Panc1 (cell line): ENCODE data around the gene IQUB. TPM values are rescaled to one million over a fixed set of nuclear protein-coding genes. Genes with fewer than 3 reads are reported as not detected.
A peak's percentile ranks its signal among the peaks of the same experiment; 100 is the strongest.

Experiments
- ATAC-seq: fragments of 200-7000 bp; cut with Tn5 transposase; 2 replicates; pipeline ENCODE4 v1.9.1; 2020; ENCODE audit warnings: mild to moderate bottlenecking, moderate library complexity
- BruUV-seq: library from RNA; stranded (reverse); fragments of 400-500 nt; replicated peaks from 2 replicates; lab custom pipeline; 2021; lab: Mats Ljungman, UMichigan
- CTCF ChIA-PET: fragments of 300-600 bp; sonication (Branson Sonifier 250); formaldehyde crosslinking; loops from one replicate; lab custom pipeline; 2022; ENCODE audit warnings: antibody characterized with exemption; lab: Charles Lee
- POLR2A ChIA-PET: fragments of 300-600 bp; sonication (Branson Sonifier 250); formaldehyde crosslinking; loops from one replicate; lab custom pipeline; 2022; ENCODE audit warnings: antibody characterized with exemption; lab: Charles Lee
- DNase-seq: peaks from one replicate; pipeline ENCODE4 v3.0.0-alpha.2; 2010; ENCODE audit warnings: low read depth, low spot score
- H3K27ac ChIP-seq: 2 replicates; pipeline ENCODE4 v1.5.1; 2011; ENCODE audit warnings: mild to moderate bottlenecking, low read length, inconsistent platforms
- H3K27me3 ChIP-seq: fragments of 200-500 bp; sonication (Bioruptor generic); 2 replicates; pipeline ENCODE4 v1.6.0; 2014; ENCODE audit warnings: low read length, inconsistent platforms; ENCODE audit not compliant: control insufficient read depth, insufficient read depth
- H3K36me3 ChIP-seq: fragments of 200-500 bp; sonication (Bioruptor generic); 2 replicates; pipeline ENCODE4 v1.5.1; 2014; ENCODE audit warnings: inconsistent platforms, mild to moderate bottlenecking, low read length, moderate library complexity; ENCODE audit not compliant: control insufficient read depth, insufficient read depth
- H3K4me1 ChIP-seq: 2 replicates; pipeline ENCODE4 v1.5.1; 2011; ENCODE audit warnings: inconsistent platforms, mild to moderate bottlenecking, low read length, moderate library complexity; ENCODE audit not compliant: control insufficient read depth, insufficient read depth
- H3K4me3 ChIP-seq, 2 experiments: 2 replicates each; pipeline ENCODE4 v1.5.1; 2011 to 2012; ENCODE audit warnings: low read depth in 2 of 2, low read length in 2 of 2, mild to moderate bottlenecking in 2 of 2, inconsistent platforms in 1 of 2, moderate library complexity in 1 of 2
- H3K9me3 ChIP-seq: fragments of 200-500 bp; sonication (Bioruptor generic); 2 replicates; pipeline ENCODE4 v1.5.1; 2014; ENCODE audit warnings: low read depth, mild to moderate bottlenecking, inconsistent platforms, low read length, moderate library complexity; ENCODE audit not compliant: control insufficient read depth, insufficient read depth
- CTCF ChIP-seq: fragments of 450-650 bp; IDR thresholded peaks from 2 replicates; pipeline ENCODE4 v1.5.1; 2017; ENCODE audit warnings: mild to moderate bottlenecking
- POLR2AphosphoS5 ChIP-seq: IDR thresholded peaks from 2 replicates; pipeline ENCODE4 v1.6.1; 2012; ENCODE audit warnings: mild to moderate bottlenecking, low read depth, low read length, moderate library complexity
- REST ChIP-seq, 2 experiments: IDR thresholded peaks; 2 replicates each; pipeline ENCODE4 v1.6.1; 2011 to 2012; ENCODE audit warnings: low read depth in 2 of 2, control low read depth in 1 of 2, low read length in 1 of 2, mild to moderate bottlenecking in 1 of 2, moderate library complexity in 1 of 2; ENCODE audit not compliant: insufficient read depth in 1 of 2
- SIN3A ChIP-seq: IDR thresholded peaks from 2 replicates; pipeline ENCODE4 v1.6.1; 2012; ENCODE audit warnings: low read depth, mild to moderate bottlenecking, low read length, moderate library complexity, borderline replicate concordance; ENCODE audit not compliant: insufficient read depth
- TCF7L2 ChIP-seq: IDR thresholded peaks from 2 replicates; pipeline ENCODE4 v1.6.1; 2011; ENCODE audit warnings: mild to moderate bottlenecking, low read depth, low read length, inconsistent platforms
- in situ Hi-C: cut with HindIII; loops from 2 replicates; pipeline ENCODE4 v1.10.0; 2016; ENCODE audit warnings: low sequenced_read_pairs, low pct_unique_long_range_greater_than_20kb
- intact Hi-C: fragments of 100-400 bp; cut with micrococcal nuclease; formaldehyde crosslinking; loops from one replicate; pipeline ENCODE4 v1.10.0; 2022; ENCODE audit not compliant: unreplicated experiment
- total RNA-seq: library from RNA; stranded (reverse); gene quantifications from one replicate; pipeline ENCODE4 v1.2.1, GENCODE V29; 2021; ENCODE audit not compliant: unreplicated experiment

The IQUB gene
- total RNA-seq, 1 experiment from 2014 or later: 0.59 TPM

DNA sequence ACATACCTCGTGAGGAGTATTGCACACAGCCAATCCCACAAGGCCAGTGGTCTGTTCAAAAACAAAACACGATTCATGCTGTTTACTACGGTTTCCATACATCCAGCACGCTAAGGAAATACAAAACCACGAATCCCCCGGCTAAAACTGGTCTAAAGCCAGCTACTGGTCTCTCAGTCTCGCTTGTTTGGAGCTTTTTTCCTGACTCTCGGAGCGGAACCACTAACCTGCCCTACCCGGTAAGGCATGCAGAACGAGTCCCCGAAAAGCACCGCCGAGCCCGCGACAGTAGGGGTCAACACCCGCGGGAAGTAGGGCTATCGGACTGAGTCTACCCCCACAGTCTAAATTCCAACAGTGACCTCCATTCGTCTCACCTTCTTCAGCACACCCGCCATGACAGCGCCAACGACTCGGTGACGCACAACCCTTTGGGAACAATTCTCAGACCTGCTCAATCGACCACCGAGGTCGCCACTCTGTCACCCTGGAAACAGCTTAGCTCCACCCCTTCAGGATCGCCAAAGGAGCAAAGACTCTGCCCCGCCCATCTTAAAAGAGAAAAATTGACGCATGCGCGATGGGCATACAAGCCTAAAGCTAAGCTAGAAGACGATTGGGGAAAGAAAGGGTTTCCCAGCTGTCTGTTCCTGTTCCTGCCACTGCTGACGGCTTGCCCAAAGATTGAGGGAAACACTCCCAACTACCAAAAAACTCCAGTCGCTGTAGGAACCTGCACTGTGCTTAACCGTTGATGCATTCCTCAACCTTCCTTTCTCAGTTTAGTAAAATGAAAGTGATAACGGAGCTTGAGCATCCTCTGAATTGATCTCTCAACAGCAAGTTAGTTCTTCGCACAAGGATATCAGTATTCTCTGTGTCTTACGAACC, 23.2 kb upstream of the IQUB start, which contains the start of gene NDUFA5:
Gene NDUFA5 (minus strand): TSS at position 421 of the 891 bp plus-strand sequence. CDS start 23 bp downstream, at position 398.
- TF ChIP-seq POLR2AphosphoS5 (peak; percentile 55; the same call in 1 of the 2 replicates), SIN3A (peak; percentile 94; the same call in 1 of the 2 replicates), REST (IDR thresholded peaks at IDR 0.05; ENCODE audit: insufficient read depth in 1 of 2, low read depth in 2 of 2, low read length in 1 of 2) (peak in 1 of 2 experiments; percentile 62; a peak in 3 of 4 replicates), TCF7L2 (no peak; the same call in 1 of the 2 replicates)
- Histone ChIP-seq H3K27ac (peak within 1 kb of the TSS; percentile 96), H3K9me3 (no peaks in the 10 kb centered on the region), H3K4me1 (peaks cover 9% of the 10 kb centered on the region), H3K4me3 (peak within 1 kb of the TSS; percentile 92 to 99), H3K27me3 (no peaks in the 10 kb centered on the region; the same call in 1 of the 2 replicates), H3K36me3 (peaks cover 7% of the 10 kb centered on the region)
- peak; percentile 100 for ATAC-seq
- in situ Hi-C loops: no loop called here
- peak; percentile 99 for DNase-seq
- BruUV-seq: no TSS peak
- CTCF ChIA-PET: interaction anchor here (0.6 to 0.9 kb wide), 4 partner anchors 21 to 64 kb away, joined by 3 to 16 read pairs (median 4); no protein-coding TSS in a partner anchor
- intact Hi-C loops: no loop called here
- POLR2A ChIA-PET: interaction anchor here (0.6 kb wide), 2 partner anchors 21 to 191 kb away, joined by 3 to 4 read pairs; partner anchors contain the start of gene WASL

- peaks cover 7% of the 10 kb centered on the region for H3K36me3 ChIP-seq
- no peak for ATAC-seq
- no peaks in the 10 kb centered on the region; the same call in 1 of the 2 replicates for H3K27me3 ChIP-seq
- H3K9me3 ChIP-seq: no peaks in the 10 kb centered on the region
- CTCF ChIA-PET: no interaction called here
- no peak for TF ChIP-seq POLR2AphosphoS5
- peak in 1 of 2 experiments; percentile 45; a peak in 1 of 4 replicates for TF ChIP-seq REST (IDR thresholded peaks at IDR 0.05; ENCODE audit: insufficient read depth in 1 of 2, low read depth in 2 of 2, low read length in 1 of 2)
- TF ChIP-seq SIN3A: no peak
- TF ChIP-seq TCF7L2: no peak
- no peak for TF ChIP-seq CTCF
- TSS peak; percentile 75 for BruUV-seq
- H3K4me3 ChIP-seq: peak overlapping the region; percentile 92 to 99
- intact Hi-C loops (no loop called here), in situ Hi-C loops (no loop called here)
- POLR2A ChIA-PET: interaction anchor here (0.6 kb wide), 1 partner anchor 21 kb away, joined by 3 read pairs; no protein-coding TSS in a partner anchor
- H3K4me1 ChIP-seq: peaks cover 9% of the 10 kb centered on the region
- no peak for DNase-seq
- H3K27ac ChIP-seq: peak overlapping the region; percentile 96
Measured at GRCh38 chr7:123557016-123557397, 22.6 kb upstream of the IQUB start.
